Brain microvascular endothelial cell (primary cell): ENCODE results near the gene APBA2.

Experiments
- DNase-seq: peaks from one replicate; pipeline ENCODE4 v3.0.0-alpha.2; 2020
- H3K27ac ChIP-seq: fragments of 250-450 bp; sonication (Bioruptor Pico); 2 replicates; pipeline ENCODE4 v1.5.1; 2020; ENCODE audit warnings: mild to moderate bottlenecking, moderate library complexity
- H3K27me3 ChIP-seq: fragments of 250-450 bp; sonication (Bioruptor Pico); replicated peaks from 2 replicates; pipeline ENCODE4 v1.5.1; 2020; ENCODE audit warnings: mild to moderate bottlenecking
- H3K36me3 ChIP-seq: fragments of 250-450 bp; sonication (Bioruptor Pico); replicated peaks from 2 replicates; pipeline ENCODE4 v1.5.1; 2020; ENCODE audit warnings: mild to moderate bottlenecking
- H3K4me3 ChIP-seq: 2 replicates; pipeline ENCODE4 v1.5.1; 2011; ENCODE audit warnings: low read depth, mild to moderate bottlenecking, control low read depth, low read length, moderate library complexity
- CTCF ChIP-seq: IDR thresholded peaks from 2 replicates; pipeline ENCODE4 v1.5.1; 2011; ENCODE audit warnings: low read depth, mild to moderate bottlenecking, moderate library complexity, low read length, control low read depth, inconsistent platforms; ENCODE audit errors: missing control alignments
- in situ Hi-C: cut with HindIII; loops from 2 replicates; pipeline ENCODE4 v1.10.0; 2017; ENCODE audit warnings: low sequenced_read_pairs, low pct_ligation_motif_present

Gene APBA2

GRCh38 chr15:29081781-29082180, 196.0 kb downstream of the APBA2 start:
- Histone ChIP-seq H3K36me3 (no peaks in the 10 kb centered on the region), H3K4me3 (no peak overlapping the region), H3K27ac (no peak overlapping the region), H3K27me3 (no peaks in the 10 kb centered on the region)
- no peak for DNase-seq
- in situ Hi-C loops: no loop called here
- no peak for TF ChIP-seq CTCF

GRCh38 chr15:29083161-29083560, 197.4 kb downstream of the APBA2 start:
- Histone ChIP-seq H3K27ac (no peak overlapping the region), H3K27me3 (no peaks in the 10 kb centered on the region), H3K4me3 (no peak overlapping the region), H3K36me3 (no peaks in the 10 kb centered on the region)
- in situ Hi-C loops: no loop called here
- no peak for TF ChIP-seq CTCF
- DNase-seq: no peak

- H3K27ac ChIP-seq: no peak overlapping the region
- no peaks in the 10 kb centered on the region for H3K36me3 ChIP-seq
- no peak overlapping the region for H3K4me3 ChIP-seq
- no peaks in the 10 kb centered on the region for H3K27me3 ChIP-seq
- no peak for DNase-seq
- no peak for TF ChIP-seq CTCF
- in situ Hi-C loops: no loop called here
Observed at GRCh38 chr15:29083858-29084257, 198.1 kb downstream of the APBA2 start.

GRCh38 chr15:29086001-29086400, 200.2 kb downstream of the APBA2 start:
- in situ Hi-C loops: no loop called here

GRCh38 chr15:29086891-29087290, 201.1 kb downstream of the APBA2 start:
- TF ChIP-seq CTCF: no peak
- in situ Hi-C loops: no loop called here
- no peak for DNase-seq

More at GRCh38 chr15:29086001-29086400, 200.2 kb downstream of the APBA2 start:
- Histone ChIP-seq H3K27ac (no peak overlapping the region), H3K4me3 (no peak overlapping the region), H3K36me3 (no peaks in the 10 kb centered on the region), H3K27me3 (no peaks in the 10 kb centered on the region)
- DNase-seq: no peak
- TF ChIP-seq CTCF: no peak

GRCh38 chr15:29087521-29088285, 201.9 kb downstream of the APBA2 start:
- no peak for TF ChIP-seq CTCF
- in situ Hi-C loops: no loop called here
- Histone ChIP-seq H3K36me3 (no peaks in the 10 kb centered on the region), H3K4me3 (no peak overlapping the region), H3K27ac (no peak overlapping the region), H3K27me3 (no peaks in the 10 kb centered on the region)
- DNase-seq: no peak

More at GRCh38 chr15:29086891-29087290, 201.1 kb downstream of the APBA2 start:
- no peak overlapping the region for H3K4me3 ChIP-seq
- no peak overlapping the region for H3K27ac ChIP-seq
- no peaks in the 10 kb centered on the region for H3K36me3 ChIP-seq
- no peaks in the 10 kb centered on the region for H3K27me3 ChIP-seq
